DMS 273 treated with DMSO at 0.1 percent for 48 hours (cell line): Measurements from ENCODE around the gene ZFP36.
"Not testable (repeated sequence)": the region's sequence is repeated elsewhere in the genome, so short reads cannot be mapped to it uniquely, and the experiment has no call there.

ENCODE experiments used
- DNase-seq: peaks from one replicate; lab custom pipeline; 2025; lab: John Stamatoyannopoulos, UW

The ZFP36 gene, protein sequence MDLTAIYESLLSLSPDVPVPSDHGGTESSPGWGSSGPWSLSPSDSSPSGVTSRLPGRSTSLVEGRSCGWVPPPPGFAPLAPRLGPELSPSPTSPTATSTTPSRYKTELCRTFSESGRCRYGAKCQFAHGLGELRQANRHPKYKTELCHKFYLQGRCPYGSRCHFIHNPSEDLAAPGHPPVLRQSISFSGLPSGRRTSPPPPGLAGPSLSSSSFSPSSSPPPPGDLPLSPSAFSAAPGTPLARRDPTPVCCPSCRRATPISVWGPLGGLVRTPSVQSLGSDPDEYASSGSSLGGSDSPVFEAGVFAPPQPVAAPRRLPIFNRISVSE

DNA sequence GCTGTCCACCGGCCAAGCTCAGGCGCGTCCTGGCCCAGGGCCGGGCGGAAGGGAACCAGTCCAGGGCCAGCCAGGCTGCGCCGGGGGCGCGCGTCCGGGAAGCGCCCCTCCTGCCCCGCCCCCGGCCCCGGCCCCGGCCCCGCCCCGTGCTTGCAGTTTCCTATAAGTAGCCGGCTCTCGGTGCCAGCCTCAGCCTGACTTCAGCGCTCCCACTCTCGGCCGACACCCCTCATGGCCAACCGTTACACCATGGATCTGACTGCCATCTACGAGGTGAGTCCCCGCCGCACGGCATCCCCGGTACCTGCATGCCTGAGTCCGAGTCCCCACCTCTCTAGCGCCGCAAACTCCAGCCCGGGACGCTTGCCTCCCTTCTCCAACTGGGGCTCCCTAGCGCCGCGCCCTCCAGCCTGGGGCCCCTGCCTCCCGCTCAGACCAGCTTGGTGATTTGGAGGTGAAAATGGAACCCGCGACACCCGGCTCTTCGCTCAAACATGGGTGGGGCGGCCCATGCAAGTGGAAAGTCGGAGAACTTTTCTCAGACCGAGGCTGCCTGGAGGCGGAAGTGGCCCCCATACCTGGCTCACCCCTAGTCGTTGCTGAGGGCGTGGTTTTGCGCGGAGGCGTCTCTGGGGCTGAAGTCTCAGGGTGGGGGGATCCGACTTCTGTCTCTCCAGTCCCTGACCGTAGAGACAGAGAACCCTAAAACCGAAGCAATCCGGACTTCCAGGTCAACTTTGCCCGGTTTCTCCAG is at the start of gene ZFP36:
Gene ZFP36 (plus strand): TSS at position 192 of the 754 bp plus-strand sequence. CDS start 58 bp downstream, at position 250.
- peak; percentile 17 for DNase-seq

DNA sequence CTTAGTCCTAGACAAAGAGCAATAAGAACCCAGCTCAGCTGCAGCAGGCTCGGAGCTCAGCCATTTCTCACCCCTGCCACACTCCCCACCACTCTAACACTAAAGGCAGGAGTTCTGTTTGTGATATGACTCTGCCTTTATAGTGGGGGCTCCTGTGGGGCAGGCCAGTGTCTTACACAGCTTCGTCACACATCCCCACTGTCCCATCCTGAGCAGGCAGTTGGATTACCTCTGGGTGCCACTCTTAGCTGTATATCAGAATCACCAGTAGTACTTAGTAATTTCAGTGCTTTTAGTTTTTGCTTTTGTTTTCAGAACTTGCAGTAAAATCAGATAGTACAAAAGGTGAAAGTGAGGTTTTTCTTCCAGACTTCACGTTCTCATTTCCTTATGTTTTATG is 47.6 kb upstream of the ZFP36 start:
- no peak for DNase-seq

DNA sequence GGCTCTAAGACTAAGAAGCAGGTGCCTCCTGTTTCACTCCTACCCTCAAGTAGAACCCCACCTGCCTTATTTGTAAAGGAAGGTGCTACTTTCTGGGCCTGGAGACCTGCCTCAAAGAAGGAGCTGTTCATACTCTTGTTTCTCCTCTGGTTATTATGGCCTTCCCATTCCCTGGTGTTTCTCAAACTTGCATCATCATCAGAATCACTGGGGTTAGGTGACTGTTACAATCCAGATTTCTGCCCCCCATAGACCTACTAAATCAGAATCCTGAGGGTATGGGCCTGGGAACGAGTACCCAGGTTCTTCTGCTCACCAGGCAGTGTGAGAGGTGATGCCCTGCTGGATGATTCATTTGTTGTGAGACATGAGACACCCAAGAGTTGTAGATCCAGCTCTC is 46.0 kb upstream of the ZFP36 start:
- no peak for DNase-seq

DNA sequence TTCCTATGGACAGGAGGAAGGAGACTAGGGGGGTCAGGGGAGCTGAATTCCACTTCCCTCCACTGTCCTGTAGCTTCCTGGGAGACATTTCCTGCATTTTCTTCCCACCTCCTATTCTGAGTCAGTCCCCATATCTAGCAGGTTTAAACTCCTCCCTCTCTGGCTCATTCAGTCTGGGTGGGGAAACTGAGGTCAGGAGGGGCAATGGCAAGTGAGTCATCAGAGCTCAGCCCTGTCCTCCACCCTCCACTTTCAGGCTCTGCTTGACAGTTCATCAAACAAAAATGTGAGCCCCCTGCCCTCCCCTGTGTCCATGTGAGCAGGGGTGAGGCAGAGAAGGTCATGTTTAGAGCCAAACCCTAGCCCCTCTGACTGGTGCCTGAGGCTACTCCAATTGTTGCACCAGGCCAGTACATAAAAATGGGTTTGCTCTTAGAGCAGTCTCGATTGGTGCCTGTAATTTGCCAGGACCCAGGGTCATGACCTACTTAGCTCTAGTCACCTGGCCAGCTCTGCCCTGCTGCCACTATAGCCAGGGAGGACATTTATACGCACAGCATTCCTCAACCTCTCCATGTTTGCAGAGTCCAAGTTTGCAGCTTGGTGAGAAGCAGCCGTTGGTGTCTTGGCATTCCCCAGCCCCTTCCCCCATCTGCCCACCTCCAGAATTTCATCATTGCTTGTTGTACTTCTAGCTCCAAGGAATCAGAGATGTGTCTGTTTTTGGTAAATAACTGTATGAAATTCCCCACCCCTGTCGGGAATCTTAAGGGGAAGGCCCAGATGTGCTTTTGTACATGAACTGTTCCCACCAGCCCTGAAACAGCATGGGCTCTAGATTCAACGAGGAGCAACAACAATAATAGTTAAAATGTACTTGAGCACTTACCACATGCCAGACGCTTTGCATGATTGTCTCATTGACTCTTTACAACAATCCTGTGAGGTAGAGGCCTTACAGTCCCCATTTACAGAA is 43.7 kb upstream of the ZFP36 start:
- DNase-seq, result no peak

DNA sequence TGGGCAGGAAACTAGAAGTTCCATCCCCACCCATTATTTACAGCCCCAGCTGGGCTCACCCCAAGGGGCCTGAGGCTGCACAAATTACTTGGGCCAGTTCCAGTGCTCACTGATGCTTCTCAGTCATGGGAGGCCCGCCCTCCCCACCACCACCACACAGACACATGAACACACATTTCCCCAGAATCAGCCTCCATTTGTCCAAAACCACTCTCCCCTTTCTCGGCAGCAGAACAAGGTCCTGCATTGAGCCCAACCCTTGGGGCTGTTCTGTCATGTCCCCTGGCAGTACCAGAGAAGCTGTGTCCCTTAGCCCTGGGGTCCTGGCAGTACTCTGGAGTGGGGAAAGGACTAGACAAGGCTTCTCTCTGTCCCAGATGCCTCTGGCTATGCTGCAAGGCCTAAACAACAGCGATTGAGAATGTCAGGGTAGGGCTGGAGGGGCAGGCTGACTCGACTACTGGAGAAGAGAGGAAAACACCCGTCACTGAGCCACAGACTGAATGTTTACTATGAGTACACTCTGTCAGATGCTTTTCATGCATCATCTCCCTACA is 42.7 kb upstream of the ZFP36 start:
- no peak for DNase-seq

DNA sequence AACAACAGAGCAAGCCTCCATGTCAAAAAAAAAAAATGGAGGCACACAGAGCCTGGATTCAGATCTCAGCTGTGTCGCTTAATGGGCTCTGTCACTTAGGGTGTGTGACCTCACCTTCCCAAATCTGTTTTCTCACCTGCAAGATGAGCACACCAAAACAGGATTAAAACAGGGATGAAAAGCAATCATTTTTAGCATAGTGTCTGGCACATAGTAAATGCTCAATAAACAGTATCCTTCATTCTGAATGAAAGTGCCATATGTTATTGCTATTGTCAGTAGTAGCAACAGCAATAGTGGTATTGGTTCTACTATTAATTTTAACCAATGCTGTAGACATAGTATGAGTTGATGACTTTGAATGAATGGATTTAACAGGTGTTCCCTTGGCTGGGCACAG is 41.1 kb upstream of the ZFP36 start:
- no peak for DNase-seq

DNA sequence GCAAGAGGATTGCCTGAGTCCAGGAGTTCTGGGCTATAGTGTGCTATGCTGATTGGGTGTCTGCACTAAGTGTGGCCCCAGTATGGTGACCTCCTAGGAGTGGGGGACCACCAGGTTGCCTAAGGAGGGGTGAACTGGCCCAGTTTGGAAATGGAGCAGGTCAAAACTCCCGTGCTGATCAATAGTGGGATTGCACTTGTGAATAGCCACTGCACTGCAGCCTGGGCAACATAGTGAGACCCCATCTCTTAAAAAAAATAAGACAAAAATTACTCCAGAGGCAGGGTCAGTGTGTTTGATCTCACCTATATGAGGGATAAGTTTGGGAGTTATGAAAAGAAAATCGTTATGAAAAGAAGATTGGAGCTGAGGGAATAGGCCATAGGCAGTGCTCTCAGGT is 37.4 kb upstream of the ZFP36 start:
- DNase-seq, result no peak

DNA sequence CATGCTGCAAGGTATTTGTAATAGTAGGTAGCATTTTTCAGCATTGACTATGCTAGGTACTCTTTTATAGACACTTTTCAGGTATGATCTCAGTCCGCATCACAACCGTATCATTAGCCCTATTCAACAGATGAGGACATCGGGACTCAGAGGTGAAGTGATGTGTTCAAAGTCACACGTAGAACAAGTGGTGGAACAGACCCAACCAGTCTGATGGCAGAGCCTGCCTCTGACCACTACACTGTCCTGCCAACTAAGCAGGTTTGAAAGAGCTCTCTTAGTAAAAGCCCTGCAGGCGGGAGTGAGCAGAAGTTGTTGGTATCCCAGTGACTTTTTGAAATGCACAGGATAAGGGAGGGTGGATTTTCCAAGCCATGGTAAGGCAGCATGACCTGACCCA is 35.9 kb upstream of the ZFP36 start:
- no peak for DNase-seq

DNA sequence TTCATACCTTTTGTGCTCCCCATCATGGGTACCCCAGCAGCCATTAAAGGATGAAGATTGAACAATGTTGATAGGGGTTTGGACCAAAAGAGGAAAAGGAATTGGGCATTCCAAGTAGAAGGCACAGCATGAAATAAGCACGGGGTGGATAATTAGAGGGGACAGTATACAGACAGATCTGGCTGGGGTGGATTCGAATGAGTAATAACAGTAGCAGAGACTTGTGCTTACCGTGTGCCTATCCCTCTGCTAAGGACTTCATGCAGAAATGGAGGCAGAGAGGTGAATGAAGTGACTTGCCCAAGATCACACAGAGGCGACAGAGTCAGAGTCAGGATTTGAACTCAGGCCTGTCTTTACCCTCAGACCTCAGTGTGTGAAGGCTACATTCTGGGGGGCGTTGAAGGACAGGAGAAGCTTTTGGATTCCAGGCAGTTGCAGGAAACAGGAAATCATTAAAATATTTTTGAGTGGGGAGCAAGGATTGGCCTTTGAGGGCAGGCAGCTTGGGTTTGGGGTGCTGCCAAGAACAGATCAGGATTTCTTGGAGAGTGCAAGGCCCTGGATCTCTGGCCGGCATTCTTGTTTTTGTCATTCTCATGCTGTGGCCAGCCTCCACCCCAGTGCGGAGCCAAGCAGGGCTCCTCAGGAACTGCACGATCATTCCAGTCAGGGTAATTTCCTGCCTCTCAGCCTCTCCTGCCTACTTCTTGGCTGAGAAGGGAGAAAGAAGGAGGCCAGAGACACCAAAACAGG is 34.4 kb upstream of the ZFP36 start:
- no peak for DNase-seq

DNA sequence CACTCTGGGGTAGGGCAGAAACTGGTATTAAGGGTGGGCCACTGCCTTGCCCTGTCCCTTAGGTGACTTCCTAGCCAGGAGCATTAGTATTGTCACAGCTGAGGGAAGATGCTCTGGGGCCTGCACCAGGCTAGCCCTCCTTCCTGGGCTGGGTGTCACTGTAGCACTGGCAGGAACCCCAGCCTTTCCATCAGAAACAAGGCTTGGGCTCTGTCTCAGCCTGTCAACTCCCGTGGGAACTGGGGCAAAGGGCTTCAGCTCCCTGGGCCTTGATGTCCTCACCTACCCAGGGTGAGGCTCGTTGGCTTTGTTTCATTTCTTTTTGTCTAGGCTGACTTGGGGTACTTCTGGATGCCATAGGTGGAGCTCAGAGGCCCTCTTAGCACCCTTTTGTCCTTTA is 33.7 kb upstream of the ZFP36 start:
- no peak for DNase-seq

DNA sequence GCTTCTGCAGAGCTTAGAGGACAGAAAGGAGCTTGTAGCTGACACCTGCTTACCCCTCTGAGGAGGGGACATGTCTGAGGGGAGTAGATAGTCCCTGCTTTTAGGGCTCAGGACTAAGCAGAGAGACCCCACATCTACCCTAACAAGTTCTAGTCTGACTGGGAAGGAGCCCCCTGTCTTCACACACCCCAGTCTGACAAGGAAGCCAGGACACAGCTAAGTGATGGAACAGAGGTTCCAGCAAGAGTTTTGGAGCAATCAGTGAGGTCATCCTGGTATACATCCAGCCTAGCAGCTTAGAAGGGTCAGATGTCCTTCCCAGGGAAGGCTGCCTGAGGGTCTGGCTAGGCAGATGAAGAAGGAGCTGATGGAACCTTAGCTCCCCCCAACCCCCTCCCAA is 30.7 kb upstream of the ZFP36 start:
- no peak for DNase-seq

DNA sequence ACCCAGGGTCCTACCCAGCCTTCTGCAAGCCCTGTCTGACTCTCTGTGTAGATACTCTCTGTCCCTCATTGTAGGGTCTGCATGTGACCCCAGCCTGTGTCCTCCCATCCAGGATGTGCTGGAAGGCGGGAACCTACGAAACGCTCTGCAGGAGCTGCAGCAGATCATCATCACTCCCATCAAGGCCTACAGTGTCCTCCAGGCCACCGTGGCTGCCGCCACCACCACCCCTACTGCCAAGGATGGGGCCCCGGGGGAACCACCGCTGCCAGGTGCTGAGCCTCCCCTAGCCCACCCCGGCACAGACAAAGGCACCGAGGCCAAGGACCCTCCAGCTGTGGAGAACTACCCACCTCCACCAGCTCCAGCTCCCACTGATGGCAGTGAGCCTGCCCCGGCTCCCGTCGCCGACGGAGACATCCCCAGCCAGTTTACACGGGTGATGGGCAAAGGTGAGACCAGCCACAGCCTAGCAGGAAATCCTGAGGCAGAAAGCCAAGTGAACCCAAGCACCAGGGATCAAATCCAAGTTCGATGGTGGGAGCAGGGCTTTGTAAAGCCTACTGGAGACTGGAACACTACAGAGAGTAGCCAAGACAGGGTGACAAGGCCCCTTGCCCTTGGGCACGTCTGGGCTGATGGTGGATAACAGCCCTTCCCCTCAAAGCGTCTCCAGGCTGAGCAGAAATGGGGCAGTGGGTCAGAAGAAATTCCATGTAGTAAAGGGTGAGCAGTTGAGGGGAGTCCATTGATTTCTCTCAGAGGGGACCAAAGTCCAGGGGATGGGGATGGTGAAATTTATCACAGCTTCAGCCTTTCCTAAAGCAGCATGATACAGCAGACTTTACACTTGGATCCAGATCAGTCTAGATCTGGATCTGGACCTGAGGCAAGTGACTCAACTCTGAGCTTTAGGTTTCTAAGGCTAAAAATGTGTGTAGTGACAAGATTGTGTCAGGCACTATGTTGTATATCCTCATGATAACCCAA is 29.0 kb upstream of the ZFP36 start:
- no peak for DNase-seq

DNA sequence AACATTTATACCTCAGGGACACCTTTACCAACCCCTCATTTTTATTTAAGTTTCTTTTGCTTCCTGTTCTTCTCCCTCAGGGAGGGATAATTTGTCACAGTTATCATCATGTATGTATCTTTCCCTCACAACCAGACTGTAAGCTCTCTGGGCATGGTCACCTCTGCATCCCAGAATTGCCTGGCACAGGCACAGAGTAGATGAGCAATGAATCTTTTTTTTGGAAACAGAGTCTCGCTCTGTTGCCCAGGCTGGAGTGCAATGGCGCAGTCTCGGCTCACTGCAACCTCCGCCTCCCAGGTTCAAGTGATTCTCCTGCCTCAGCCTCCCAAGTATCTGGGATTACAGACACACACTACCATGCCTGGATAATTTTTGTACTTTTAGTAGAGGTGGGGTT is 27.3 kb upstream of the ZFP36 start:
- DNase-seq, result not testable (repeated sequence)

DNA sequence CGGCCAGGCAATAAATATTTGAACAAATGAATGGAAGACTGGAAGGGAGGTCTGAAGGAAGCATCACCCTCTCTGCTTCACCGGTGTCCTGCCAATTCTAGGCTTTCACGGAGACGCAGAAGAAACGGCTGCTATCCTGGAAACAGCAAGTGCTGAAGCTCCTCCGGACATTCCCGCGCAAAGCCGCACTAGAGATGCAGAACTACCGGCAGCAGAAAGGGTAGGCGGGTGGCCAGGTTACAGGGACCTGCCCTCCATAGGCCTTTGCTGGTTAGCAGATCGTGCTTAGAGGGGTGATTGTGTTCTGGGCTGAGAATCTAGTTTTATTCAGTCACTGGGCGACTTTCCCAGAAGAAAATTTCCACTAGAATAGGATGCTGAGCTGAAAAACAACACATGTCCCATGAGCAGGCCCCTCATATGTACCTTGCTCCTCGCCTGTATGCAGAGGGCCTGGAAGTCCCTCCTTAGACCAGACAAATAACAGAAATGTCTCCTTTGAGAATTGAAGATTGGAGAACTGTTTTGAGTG is 26.7 kb upstream of the ZFP36 start:
- DNase-seq, result no peak

DNA sequence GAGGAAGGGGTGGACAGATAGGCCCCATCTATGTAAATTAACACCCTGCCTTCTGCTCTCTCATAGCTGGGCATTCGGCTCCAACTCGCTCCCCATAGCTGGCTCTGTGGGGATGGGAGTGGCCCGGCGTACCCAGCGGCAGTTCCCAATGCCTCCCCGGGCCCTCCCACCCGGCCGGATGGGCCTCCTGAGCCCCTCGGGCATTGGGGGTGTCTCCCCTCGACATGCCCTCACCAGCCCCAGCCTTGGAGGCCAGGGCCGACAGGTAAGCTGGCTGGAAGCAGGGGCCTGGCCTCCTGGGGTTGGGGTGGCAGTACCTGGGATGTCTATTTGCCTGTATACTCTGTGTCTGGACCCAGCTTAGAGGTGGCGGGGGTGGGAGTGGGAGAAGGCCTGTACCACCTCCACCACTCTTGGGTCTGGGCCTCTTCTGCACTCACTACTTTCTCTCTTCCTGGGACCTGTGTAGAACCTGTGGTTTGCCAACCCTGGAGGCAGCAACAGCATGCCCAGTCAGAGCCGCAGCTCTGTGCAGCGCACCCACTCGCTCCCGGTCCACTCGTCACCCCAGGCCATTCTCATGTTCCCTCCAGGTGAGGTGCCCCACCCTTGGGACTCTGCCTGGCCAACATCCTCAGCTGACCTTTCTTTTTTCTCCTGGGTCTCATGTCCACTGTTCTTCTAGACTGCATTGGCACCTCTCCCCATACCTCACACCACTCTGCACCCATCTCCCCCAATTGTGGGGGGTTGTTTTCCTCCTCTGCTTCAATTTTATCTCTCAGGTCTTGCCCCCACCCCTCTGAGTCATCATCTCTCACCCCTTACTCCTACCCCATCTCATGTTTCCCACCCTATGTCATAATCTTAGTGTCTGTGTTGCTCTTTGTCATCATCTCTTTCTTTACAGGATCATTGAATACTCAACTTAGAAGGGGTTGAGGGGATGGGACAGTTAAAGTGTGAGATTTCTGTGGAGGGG is 25.8 kb upstream of the ZFP36 start:
- no peak for DNase-seq

DNA sequence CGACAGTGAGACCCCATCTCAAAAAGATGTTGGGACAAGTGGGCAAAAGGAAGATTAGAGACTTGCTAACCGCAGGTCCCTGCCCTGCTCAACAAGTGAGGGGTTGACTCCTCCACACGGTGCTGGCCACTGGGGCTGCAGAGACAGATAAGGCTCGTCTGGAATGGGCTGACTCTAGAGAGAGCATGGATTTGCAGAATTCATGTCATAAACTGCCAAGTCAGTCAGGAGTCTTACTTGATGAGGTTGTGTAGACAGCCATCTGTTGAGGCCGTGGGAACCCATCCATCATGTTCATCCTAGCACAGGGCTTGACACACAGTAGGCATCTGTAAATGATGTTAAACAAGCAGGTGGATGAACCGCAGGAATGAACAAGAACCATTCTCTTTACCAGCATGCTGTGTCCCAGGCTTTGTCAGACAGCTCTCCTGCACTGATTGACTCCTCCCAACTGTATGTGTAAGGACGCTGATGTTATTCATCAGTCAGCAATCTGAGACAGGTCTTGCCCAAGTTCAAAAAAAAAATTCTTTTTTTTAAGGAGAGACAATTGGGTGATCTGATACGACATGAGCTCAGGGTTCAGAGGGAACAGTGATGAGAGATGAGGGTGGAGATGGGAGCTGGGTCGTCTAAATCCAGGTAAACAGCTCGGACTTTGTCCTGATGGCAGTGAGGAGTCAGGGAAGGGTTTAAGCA is 24.6 kb upstream of the ZFP36 start:
- no peak for DNase-seq

DNA sequence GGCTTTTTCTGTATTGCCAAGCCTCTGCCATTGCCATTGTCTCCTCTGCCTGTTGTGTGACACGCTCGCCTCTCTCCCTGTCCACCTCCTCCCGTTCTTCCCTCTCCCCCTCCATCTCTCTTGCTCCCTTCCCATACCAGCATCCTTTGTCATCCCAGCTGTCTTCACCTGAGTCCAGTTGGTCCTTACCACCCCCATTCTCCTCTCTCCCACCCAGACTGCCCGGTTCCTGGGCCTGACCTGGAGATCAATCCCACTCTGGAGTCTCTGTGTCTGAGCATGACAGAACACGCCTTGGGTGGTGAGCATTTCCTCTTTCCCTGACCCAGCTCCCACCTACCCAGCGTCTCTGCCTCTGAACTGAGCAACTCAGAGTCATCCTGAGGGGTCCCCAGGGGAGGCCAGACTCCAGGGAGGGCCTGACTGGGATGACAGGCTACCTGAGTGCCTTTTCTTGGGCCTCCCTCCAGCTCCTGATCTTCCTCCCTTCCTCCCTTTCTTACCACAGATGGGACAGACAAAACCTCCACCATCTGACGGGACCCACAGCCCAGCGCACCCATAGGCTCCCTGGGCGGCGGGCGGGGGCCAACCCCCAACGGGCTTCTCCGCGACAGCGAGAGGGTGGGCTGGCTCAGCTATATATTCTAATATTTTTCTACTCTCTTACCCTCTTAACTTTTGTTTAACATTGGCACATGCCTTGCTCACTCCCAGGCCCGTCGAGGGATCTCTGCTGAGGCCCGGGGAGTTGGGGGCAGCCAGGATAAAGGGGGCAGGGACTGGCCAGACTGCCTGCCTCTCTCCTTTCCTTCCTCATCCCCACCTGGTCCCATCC is 23.4 kb upstream of the ZFP36 start:
- no peak for DNase-seq
